D721Med (cell line): ENCODE measurements around the gene MRPL36.

ENCODE experiments used
- DNase-seq: peaks from one replicate; pipeline ENCODE4 v3.0.0; 2011; ENCODE audit warnings: low spot score; ENCODE audit not compliant: insufficient read length
- FAIRE-seq: peaks from 2 replicates; lab custom pipeline; 2011; peaks lifted over from hg19 to GRCh38; lab: Jason Lieb, UNC
- TF ChIP-seq, protein P1 (sequence below): IDR thresholded peaks from 2 replicates; pipeline ENCODE4 v1.5.1; 2012; ENCODE audit warnings: mild to moderate bottlenecking, control low read depth; ENCODE audit not compliant: insufficient read depth; ENCODE audit errors: missing control alignments

Gene MRPL36

DNA sequence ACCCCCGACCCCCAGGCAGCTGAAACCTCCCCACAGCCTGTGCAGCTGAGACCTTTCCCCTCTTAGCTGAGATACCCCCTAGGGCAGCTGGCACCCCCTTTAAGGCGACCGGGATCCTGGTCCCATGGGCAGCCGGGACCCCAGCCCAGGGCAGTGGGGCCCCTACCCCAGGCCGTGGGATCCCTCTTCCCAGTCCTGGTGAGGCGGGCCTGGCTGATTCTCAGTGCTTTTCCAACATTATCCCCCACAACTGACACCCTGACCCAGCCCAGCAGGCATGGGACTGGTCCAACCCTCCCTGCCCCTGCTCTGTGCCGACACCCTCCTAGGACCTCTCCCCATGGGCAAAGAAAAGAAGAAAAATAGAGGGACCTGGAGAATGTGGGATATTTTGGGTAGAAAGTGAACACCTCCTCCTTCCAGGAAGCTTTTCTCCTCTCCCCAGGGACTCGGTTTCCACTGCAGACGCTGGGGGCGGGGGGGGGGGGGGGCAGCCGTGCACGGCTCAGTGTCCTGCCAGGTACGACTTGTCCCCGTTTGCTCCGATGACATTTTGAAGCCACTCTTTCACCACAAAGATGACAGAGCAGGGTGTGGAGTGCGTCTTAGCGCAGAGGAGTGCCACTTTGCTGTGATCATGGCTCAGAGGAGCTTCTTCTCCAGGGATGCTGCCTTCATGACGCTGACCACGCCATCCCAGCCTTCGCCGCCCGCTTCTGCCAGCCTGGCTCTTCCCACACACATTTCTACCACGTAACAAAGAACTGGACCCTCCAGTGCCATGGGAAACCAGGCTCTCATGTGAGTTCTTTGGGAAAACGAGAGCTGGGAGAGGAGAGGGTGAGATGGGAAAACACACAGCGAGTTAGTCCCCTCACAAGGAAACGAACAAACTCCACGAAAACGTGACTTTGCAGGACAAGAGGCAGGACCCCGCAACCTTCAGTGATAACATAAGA lies 47.5 kb downstream of the MRPL36 start:
- FAIRE-seq = no peak
- TF ChIP-seq, protein P1, sequence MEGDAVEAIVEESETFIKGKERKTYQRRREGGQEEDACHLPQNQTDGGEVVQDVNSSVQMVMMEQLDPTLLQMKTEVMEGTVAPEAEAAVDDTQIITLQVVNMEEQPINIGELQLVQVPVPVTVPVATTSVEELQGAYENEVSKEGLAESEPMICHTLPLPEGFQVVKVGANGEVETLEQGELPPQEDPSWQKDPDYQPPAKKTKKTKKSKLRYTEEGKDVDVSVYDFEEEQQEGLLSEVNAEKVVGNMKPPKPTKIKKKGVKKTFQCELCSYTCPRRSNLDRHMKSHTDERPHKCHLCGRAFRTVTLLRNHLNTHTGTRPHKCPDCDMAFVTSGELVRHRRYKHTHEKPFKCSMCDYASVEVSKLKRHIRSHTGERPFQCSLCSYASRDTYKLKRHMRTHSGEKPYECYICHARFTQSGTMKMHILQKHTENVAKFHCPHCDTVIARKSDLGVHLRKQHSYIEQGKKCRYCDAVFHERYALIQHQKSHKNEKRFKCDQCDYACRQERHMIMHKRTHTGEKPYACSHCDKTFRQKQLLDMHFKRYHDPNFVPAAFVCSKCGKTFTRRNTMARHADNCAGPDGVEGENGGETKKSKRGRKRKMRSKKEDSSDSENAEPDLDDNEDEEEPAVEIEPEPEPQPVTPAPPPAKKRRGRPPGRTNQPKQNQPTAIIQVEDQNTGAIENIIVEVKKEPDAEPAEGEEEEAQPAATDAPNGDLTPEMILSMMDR = no peak
- DNase-seq = no peak

DNA sequence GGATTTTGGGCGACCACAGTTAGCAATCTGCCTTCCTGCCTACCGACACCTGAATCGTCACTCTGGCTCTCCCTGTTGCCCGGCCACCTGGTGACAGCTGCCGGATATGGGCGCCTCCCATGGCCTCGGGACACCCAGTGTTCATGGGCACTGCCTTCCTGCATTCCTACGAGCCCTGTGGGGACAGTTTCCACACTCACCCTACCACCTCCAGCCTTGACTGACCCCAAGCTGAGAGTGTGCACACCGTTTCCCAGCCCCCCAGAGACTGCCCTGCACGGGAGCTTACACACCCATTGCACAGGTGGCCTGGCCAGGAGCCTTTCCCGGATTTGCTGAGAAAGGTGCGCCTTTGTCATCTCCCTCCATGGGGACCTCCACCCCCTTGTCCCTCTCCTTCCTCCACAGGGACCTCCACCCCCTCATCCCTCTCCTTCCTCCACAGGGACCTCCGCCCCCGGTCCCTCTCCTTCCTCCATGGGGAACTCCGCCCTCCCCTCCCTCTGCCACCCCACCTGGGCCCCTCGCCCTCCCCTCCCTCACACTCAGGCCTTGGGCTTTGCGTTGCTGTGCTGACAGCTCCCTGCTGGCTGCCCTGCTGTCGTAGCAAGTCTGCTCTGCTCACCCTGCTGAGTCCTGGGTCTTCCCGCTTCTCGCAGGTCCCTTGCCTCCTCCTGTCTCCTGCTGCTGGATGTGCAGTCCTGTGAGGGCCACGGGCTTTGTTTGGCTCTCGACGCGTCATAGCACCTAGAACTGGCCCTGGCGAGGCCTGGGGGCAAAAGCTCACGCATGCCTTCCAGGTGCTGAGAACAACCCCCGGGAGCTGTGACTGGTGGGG lies 48.4 kb downstream of the MRPL36 start:
- TF ChIP-seq, protein P1 = no peak
- DNase-seq (no peak), FAIRE-seq (no peak)

DNA sequence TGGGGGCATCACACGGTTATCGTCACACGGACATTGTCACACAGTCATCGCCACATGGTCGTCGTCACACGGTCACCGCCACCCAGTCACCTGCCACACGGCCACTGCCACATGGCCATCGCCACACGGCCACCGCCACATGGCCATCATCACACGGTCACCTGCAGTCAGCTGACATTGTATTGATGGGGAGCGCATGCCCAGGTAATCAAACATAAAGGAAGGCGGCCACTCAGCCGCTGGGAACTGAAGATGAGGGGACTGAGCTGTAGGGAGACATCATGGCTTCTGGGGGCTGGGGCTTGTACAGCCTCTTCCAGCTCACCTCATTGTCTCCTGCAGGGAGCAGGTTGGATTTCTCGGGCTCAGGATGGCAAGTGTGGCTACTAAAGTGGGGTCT lies 49.2 kb downstream of the MRPL36 start:
- TF ChIP-seq, protein P1 = no peak
- DNase-seq (no peak), FAIRE-seq (no peak)

DNA sequence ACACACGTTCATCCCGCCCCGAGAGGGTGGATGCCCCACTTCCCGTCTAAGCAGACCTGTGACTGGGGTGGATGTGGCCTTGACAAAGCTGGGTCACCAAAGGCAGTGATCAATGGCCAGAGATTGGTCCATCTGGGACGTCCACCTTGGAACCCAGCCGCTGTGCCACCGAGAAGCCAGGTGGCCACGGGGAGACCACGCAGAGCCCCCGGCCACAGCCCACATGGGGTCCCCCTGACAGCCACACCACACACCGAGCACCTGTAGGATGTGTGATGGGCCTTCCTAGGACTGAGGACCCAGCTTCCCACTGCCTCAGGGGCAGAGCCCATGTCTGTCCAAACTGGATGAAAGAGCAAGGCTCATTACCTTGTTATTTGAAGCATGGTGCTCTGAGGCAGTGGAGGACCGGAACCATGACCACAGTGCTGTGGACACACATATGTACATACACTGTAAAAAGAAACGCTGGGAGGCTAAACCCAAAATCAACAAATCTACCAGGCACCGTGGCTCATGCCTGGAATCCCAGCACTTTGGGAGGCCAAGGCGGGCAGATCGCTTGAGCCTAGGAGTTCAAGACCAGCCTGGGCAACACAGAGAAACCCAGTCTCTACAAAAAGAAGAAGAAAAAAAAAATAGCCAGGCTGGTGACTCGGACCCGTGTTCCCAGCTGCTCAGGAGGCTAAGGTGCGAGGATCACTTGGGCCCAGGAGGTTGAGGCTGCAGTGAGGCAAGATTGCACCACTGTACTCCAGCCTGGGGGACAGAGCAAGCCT lies 50.1 kb downstream of the MRPL36 start:
- DNase-seq (no peak), FAIRE-seq (no peak)
- TF ChIP-seq, protein P1 = no peak

DNA sequence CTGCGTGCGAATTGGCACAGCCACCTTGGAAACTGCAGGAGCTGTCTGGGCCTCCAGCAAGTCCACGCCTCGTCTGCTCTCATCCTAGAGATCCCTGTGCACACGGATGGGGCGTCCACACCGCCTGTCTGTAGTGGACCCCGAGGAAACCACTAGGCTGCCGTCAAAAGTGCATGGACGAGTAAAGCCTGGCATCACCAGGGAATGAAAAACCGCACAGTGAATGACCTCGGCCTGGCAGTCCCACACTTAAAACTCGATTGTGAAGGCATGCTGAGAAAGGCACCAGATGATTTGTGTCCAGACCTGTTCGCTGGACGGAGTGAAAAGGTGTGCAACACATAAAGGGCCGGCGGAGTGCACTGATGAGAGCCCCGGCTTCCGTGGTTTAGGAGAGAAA lies 50.8 kb downstream of the MRPL36 start:
- no peak for FAIRE-seq
- TF ChIP-seq, protein P1 = no peak

More for the DNA sequence above, 50.8 kb downstream of the MRPL36 start:
- no peak for DNase-seq
